Astrocyte (in vitro differentiated cells and primary cell): Measurements from ENCODE around the gene HSD17B11.

Experiments
- EZH2 ChIP-seq: IDR thresholded peaks from 2 replicates; pipeline ENCODE4 v1.6.1; 2012; ENCODE audit warnings: mild to moderate bottlenecking, low read length, inconsistent platforms; ENCODE audit not compliant: insufficient read depth
- TF ChIP-seq, protein P1 (sequence below): IDR thresholded peaks from 2 replicates; pipeline ENCODE4 v1.5.1; 2011; ENCODE audit warnings: low read depth, mild to moderate bottlenecking, inconsistent platforms, low read length, moderate library complexity; ENCODE audit not compliant: insufficient read depth

- TF ChIP-seq, protein P1, sequence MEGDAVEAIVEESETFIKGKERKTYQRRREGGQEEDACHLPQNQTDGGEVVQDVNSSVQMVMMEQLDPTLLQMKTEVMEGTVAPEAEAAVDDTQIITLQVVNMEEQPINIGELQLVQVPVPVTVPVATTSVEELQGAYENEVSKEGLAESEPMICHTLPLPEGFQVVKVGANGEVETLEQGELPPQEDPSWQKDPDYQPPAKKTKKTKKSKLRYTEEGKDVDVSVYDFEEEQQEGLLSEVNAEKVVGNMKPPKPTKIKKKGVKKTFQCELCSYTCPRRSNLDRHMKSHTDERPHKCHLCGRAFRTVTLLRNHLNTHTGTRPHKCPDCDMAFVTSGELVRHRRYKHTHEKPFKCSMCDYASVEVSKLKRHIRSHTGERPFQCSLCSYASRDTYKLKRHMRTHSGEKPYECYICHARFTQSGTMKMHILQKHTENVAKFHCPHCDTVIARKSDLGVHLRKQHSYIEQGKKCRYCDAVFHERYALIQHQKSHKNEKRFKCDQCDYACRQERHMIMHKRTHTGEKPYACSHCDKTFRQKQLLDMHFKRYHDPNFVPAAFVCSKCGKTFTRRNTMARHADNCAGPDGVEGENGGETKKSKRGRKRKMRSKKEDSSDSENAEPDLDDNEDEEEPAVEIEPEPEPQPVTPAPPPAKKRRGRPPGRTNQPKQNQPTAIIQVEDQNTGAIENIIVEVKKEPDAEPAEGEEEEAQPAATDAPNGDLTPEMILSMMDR: no peak
- no peak for TF ChIP-seq EZH2
Measured at GRCh38 chr4:87356832-87357526, 34.0 kb downstream of the HSD17B11 start.
